Neural cell (in vitro differentiated cells): Measurements from ENCODE around the gene ST8SIA4. TPM values are rescaled to one million over a fixed set of nuclear protein-coding genes. Genes with fewer than 3 reads are reported as not detected.

Experiments
- H2AFZ ChIP-seq: fragments of 200-600, 300-800 bp; sonication (generic), shearing (Covaris generic); 2 replicates; pipeline ENCODE4 v1.6.0; 2014; ENCODE audit warnings: low read depth, mild to moderate bottlenecking, antibody characterized with exemption, low read length, moderate library complexity
- H3F3A ChIP-seq: fragments of 200-600 bp; shearing (Covaris generic); 2 replicates; pipeline ENCODE4 v1.6.1; 2016; ENCODE audit warnings: mild to moderate bottlenecking, moderate library complexity, mixed read lengths, antibody characterized with exemption, low read length; ENCODE audit not compliant: insufficient read depth, poor library complexity, severe bottlenecking
- H3K27ac ChIP-seq: fragments of 200-600, 300-800 bp; sonication (generic), shearing (Covaris generic); 2 replicates; pipeline ENCODE4 v1.5.1; 2014; ENCODE audit warnings: mild to moderate bottlenecking, low read length, moderate library complexity
- H3K27me3 ChIP-seq: fragments of 300-800, 200-600 bp; sonication (generic), shearing (Covaris generic); 2 replicates; pipeline ENCODE4 v1.6.0; 2014; ENCODE audit warnings: mild to moderate bottlenecking, low read depth, low read length, moderate library complexity; ENCODE audit not compliant: insufficient read depth
- H3K36me3 ChIP-seq: fragments of 300-800, 200-600 bp; sonication (generic), shearing (Covaris generic); 2 replicates; pipeline ENCODE4 v1.5.1; 2014; ENCODE audit warnings: mild to moderate bottlenecking, antibody characterized with exemption, low read length, moderate library complexity; ENCODE audit not compliant: insufficient read depth
- H3K4me2 ChIP-seq: fragments of 300-800, 200-600 bp; sonication (generic), shearing (Covaris generic); 2 replicates; pipeline ENCODE4 v1.6.0; 2014; ENCODE audit warnings: mild to moderate bottlenecking, low read length
- H3K4me3 ChIP-seq: fragments of 300-800, 200-600 bp; sonication (generic), shearing (Covaris generic); 2 replicates; pipeline ENCODE4 v1.5.1; 2014; ENCODE audit warnings: mild to moderate bottlenecking, low read length, moderate library complexity
- H3K79me2 ChIP-seq: fragments of 200-600 bp; shearing (Covaris generic); replicated peaks from 2 replicates; pipeline ENCODE4 v1.6.0; 2014; ENCODE audit warnings: mild to moderate bottlenecking, low read length, moderate library complexity; ENCODE audit not compliant: insufficient read depth
- H3K9ac ChIP-seq: fragments of 300-800, 200-600 bp; sonication (generic), shearing (Covaris generic); 2 replicates; pipeline ENCODE4 v1.6.1; 2016; ENCODE audit warnings: mild to moderate bottlenecking, low read length, mixed read lengths
- H3K9me2 ChIP-seq: fragments of 200-600 bp; shearing (Covaris generic); 2 replicates; pipeline ENCODE4 v1.6.1; 2016; ENCODE audit warnings: mild to moderate bottlenecking, low read length, mixed read lengths; ENCODE audit not compliant: insufficient read depth
- H3K9me3 ChIP-seq: fragments of 200-600, 300-800 bp; sonication (generic), shearing (Covaris generic); 2 replicates; pipeline ENCODE4 v1.6.1; 2016; ENCODE audit warnings: mild to moderate bottlenecking, mixed run types, low read length, moderate library complexity, mixed read lengths
- H4K20me1 ChIP-seq: fragments of 200-600 bp; shearing (Covaris generic); 2 replicates; pipeline ENCODE4 v1.6.1; 2016; ENCODE audit warnings: mild to moderate bottlenecking, mixed run types; ENCODE audit not compliant: insufficient read depth
- EP300 ChIP-seq: fragments of 450-650 bp; conservative IDR thresholded peaks from 2 replicates; pipeline ENCODE4 v1.6.1; 2014; ENCODE audit warnings: antibody characterized with exemption, mild to moderate bottlenecking, moderate library complexity; ENCODE audit not compliant: poor library complexity, severe bottlenecking
- EZH2 ChIP-seq: fragments of 200-600, 300-800 bp; shearing (Covaris generic), sonication (generic); IDR thresholded peaks from 2 replicates; pipeline ENCODE4 v1.6.1; 2014; ENCODE audit warnings: antibody characterized with exemption, low read length, borderline replicate concordance, mild to moderate bottlenecking; ENCODE audit not compliant: insufficient read depth, poor library complexity, severe bottlenecking
- MXI1 ChIP-seq: fragments of 450-650 bp; conservative IDR thresholded peaks from 2 replicates; pipeline ENCODE4 v1.6.1; 2014; ENCODE audit warnings: antibody characterized with exemption, mild to moderate bottlenecking; ENCODE audit not compliant: poor library complexity, severe bottlenecking
- POLR2AphosphoS5 ChIP-seq: IDR thresholded peaks from 2 replicates; pipeline ENCODE4 v1.6.1; 2012
- RAD21 ChIP-seq: fragments of 450-650 bp; conservative IDR thresholded peaks from 2 replicates; pipeline ENCODE4 v1.6.1; 2014; ENCODE audit warnings: antibody characterized with exemption, mild to moderate bottlenecking, moderate library complexity
- SMC3 ChIP-seq: fragments of 450-650 bp; conservative IDR thresholded peaks from 2 replicates; pipeline ENCODE4 v1.6.1; 2014; ENCODE audit warnings: antibody characterized with exemption, mild to moderate bottlenecking, moderate library complexity; ENCODE audit not compliant: poor library complexity
- TAF1 ChIP-seq: IDR thresholded peaks from 2 replicates; pipeline ENCODE4 v1.6.1; 2012; ENCODE audit warnings: low read depth
- polyA plus RNA-seq: library from polyadenylated mRNA; depleted of rRNA; stranded (reverse); fragments of >200 nt; gene quantifications from 2 replicates; pipeline ENCODE4 v1.2.3, GENCODE V29; 2014
- TF ChIP-seq, protein P1 (sequence below): fragments of 450-650 bp; IDR thresholded peaks from 2 replicates; pipeline ENCODE4 v1.5.1; 2014; ENCODE audit warnings: antibody characterized with exemption, mild to moderate bottlenecking, moderate library complexity; ENCODE audit not compliant: poor library complexity, severe bottlenecking
- TF ChIP-seq, protein P2 (sequence below): IDR thresholded peaks from 2 replicates; pipeline ENCODE4 v1.6.1; 2012; ENCODE audit warnings: borderline replicate concordance

Gene ST8SIA4
- polyA plus RNA-seq, 1 donor from 2014 or later = 15.6 TPM

DNA sequence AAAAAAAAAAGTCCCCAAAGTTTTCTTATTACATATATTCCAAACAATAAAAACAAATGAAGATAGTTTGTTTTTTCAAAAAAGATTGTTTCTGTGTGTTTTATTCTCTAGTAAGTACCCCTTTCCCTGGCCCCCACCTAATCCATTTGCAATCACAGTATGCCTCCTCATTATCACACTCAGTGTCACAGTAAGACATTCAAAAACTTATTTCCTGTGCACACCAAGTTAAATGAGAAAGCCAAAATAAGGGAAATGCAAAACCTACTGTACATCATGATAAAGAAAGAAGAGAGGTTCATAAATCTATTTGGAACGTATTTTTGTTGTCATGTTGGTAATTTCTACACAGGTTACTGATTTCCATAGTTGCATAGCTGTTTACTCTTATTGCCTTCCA is 62.3 kb downstream of the ST8SIA4 start:
- no peaks in the 10 kb centered on the region for H3F3A ChIP-seq
- no peaks in the 10 kb centered on the region for H3K9me2 ChIP-seq
- H3K27ac ChIP-seq = no peak overlapping the region
- H3K4me3 ChIP-seq = no peak overlapping the region
- no peaks in the 10 kb centered on the region for H3K9me3 ChIP-seq
- no peaks in the 10 kb centered on the region for H3K27me3 ChIP-seq
- no peaks in the 10 kb centered on the region for H4K20me1 ChIP-seq
- H2AFZ ChIP-seq = no peak overlapping the region
- TF ChIP-seq POLR2AphosphoS5 = no peak
- no peak for TF ChIP-seq EP300
- TF ChIP-seq, protein P1, sequence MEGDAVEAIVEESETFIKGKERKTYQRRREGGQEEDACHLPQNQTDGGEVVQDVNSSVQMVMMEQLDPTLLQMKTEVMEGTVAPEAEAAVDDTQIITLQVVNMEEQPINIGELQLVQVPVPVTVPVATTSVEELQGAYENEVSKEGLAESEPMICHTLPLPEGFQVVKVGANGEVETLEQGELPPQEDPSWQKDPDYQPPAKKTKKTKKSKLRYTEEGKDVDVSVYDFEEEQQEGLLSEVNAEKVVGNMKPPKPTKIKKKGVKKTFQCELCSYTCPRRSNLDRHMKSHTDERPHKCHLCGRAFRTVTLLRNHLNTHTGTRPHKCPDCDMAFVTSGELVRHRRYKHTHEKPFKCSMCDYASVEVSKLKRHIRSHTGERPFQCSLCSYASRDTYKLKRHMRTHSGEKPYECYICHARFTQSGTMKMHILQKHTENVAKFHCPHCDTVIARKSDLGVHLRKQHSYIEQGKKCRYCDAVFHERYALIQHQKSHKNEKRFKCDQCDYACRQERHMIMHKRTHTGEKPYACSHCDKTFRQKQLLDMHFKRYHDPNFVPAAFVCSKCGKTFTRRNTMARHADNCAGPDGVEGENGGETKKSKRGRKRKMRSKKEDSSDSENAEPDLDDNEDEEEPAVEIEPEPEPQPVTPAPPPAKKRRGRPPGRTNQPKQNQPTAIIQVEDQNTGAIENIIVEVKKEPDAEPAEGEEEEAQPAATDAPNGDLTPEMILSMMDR = no peak
- no peak for TF ChIP-seq RAD21
- no peak overlapping the region for H3K4me2 ChIP-seq
- no peaks in the 10 kb centered on the region for H3K79me2 ChIP-seq
- H3K9ac ChIP-seq = no peak overlapping the region
- no peaks in the 10 kb centered on the region for H3K36me3 ChIP-seq

DNA sequence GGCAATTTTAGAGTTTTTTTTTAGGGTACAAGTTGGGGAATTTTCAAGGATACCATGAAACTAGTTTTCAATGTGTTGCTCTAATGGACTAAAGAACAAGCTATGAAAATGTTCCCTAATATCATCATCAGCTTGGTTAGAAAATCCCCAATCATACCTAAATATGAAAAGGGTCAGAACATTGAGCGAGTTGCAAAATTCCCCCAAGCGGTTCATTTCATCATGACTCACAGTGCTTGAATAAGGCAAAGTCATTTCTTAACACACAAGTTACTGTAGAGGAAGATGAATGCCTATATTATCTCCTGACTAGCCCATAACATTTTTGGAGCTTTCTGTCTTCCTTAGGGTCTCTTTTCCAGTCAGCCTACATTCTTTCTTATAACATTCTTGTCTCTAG is 62.7 kb downstream of the ST8SIA4 start:
- no peak overlapping the region for H2AFZ ChIP-seq
- no peaks in the 10 kb centered on the region for H3K9me2 ChIP-seq
- TF ChIP-seq RAD21 (no peak), TAF1 (no peak), POLR2AphosphoS5 (no peak), EP300 (no peak), SMC3 (no peak), EZH2 (no peak), MXI1 (no peak)
- TF ChIP-seq, protein P1 = no peak
- TF ChIP-seq, protein P2, sequence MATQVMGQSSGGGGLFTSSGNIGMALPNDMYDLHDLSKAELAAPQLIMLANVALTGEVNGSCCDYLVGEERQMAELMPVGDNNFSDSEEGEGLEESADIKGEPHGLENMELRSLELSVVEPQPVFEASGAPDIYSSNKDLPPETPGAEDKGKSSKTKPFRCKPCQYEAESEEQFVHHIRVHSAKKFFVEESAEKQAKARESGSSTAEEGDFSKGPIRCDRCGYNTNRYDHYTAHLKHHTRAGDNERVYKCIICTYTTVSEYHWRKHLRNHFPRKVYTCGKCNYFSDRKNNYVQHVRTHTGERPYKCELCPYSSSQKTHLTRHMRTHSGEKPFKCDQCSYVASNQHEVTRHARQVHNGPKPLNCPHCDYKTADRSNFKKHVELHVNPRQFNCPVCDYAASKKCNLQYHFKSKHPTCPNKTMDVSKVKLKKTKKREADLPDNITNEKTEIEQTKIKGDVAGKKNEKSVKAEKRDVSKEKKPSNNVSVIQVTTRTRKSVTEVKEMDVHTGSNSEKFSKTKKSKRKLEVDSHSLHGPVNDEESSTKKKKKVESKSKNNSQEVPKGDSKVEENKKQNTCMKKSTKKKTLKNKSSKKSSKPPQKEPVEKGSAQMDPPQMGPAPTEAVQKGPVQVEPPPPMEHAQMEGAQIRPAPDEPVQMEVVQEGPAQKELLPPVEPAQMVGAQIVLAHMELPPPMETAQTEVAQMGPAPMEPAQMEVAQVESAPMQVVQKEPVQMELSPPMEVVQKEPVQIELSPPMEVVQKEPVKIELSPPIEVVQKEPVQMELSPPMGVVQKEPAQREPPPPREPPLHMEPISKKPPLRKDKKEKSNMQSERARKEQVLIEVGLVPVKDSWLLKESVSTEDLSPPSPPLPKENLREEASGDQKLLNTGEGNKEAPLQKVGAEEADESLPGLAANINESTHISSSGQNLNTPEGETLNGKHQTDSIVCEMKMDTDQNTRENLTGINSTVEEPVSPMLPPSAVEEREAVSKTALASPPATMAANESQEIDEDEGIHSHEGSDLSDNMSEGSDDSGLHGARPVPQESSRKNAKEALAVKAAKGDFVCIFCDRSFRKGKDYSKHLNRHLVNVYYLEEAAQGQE = no peak
- H3K4me2 ChIP-seq = no peak overlapping the region
- no peak overlapping the region for H3K27ac ChIP-seq
- no peaks in the 10 kb centered on the region for H3K9me3 ChIP-seq
- no peaks in the 10 kb centered on the region for H3K79me2 ChIP-seq
- H3K9ac ChIP-seq = no peak overlapping the region
- no peaks in the 10 kb centered on the region for H4K20me1 ChIP-seq
- no peak overlapping the region for H3K4me3 ChIP-seq
- H3K36me3 ChIP-seq = no peaks in the 10 kb centered on the region
- H3K27me3 ChIP-seq = no peaks in the 10 kb centered on the region
- H3F3A ChIP-seq = no peaks in the 10 kb centered on the region
